Inferior parietal cortex (tissue), 1 donor: ENCODE data around the gene SERPINI2.
A peak's percentile ranks its signal among the peaks of the same experiment; 100 is the strongest.

Experiments
- DNase-seq: peaks from one replicate; pipeline ENCODE4 v3.0.0-alpha.2; 2016; ENCODE audit errors: extremely low spot score

Gene SERPINI2

DNA sequence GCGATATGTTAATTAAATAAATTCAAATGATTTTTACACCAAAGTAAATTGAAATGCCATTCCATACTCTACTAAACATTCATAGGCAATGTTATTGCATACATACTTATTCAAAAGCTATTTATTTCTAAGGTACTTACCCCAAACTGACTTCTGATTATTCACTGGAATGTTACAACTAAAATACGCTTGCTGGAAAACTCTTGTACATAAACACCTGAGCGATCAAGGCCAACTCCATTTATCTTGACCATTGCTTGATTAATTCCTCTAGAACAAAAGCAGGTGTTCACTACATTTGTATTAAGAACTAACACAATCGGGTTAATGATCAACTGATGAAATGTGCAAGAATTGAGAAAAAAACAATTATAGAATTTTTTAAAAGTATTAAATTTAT, at the start of gene SERPINI2:
Gene SERPINI2, minus strand, starts transcription at position 180 of the 400 bp plus-strand sequence. CDS start 2,208 bp downstream, outside the sequence.
- no peak for DNase-seq

GRCh38 chr3:167521006-167521355, 47.1 kb upstream of the SERPINI2 start:
- no peak for DNase-seq

DNA sequence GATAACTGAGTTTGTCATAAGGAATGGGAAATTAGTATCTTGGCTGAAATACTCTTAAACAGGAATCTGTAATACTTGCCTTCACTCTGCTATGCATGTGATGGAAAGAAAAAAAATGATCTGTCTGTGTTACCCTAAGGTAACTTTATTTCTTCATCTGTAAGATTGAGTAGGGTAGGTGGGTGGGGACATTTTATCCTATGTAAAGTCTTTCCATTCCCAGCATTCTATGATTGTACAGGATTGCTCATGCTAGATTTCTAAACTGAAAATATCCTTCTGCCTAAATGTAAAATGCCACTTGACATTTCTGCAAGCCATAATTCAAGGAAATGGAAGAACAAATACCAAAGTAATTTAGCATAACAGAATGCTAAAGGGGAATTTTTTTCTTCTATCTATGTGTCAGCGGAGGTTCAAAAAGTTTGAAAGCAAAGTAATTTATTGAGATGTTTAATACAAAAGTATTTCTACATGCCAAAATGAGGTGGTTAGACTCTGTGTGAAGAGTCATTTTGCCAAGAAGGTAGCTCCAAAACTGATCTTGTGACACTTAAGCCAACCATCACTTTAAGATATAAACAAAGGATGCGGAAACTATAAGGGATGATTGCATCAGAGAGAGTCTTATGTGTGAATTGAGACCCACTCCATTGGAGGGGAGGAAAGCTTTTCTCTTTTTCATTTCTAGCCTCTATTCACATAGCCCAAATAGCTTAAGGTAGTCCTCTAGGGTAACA, 46.6 kb upstream of the SERPINI2 start:
- no peak for DNase-seq

DNA sequence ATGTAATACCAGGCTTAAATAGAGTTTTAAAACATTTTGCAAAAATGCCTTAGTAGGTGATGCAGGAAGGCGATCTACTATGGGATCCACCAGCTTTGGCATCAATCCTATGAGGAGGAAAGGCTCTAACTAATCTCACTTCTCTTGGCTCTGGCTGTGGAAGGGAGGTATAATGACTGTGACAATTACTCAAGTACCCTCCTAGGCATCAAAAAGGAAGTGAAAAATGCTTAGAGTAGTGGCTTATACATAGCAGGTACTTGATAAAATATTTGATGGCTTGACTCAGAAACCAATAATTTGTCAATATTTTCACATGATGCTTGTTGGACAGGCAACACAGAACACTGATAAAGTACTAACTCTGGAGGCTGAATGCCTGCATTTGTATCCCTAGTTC, 34.1 kb upstream of the SERPINI2 start:
- DNase-seq: no peak

DNA sequence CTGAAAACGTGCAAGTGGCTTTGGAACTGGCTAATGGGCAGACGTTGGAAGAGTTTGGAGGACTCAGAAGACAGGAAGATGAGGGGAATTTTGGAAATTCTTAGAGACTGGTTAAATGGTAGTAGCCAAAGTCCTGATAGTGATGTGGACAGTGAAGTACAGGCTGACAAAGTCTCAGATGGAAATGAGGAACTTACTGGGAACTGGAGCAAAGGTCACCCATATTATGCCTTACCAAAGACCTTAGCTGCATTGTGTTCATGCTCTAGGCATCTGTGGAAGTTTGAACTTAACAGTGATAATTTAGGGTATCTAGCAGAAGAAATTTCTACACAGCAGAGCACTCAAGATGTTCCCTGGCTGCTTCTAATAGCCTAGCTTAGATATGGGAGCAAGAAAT, 28.6 kb upstream of the SERPINI2 start:
- DNase-seq: no peak

- DNase-seq: no peak
These were observed 28.1 kb upstream of the SERPINI2 start for GRCh38 chr3:167501941-167502340.

- DNase-seq: no peak
These were observed 24.1 kb upstream of the SERPINI2 start for GRCh38 chr3:167497903-167498302.

DNA sequence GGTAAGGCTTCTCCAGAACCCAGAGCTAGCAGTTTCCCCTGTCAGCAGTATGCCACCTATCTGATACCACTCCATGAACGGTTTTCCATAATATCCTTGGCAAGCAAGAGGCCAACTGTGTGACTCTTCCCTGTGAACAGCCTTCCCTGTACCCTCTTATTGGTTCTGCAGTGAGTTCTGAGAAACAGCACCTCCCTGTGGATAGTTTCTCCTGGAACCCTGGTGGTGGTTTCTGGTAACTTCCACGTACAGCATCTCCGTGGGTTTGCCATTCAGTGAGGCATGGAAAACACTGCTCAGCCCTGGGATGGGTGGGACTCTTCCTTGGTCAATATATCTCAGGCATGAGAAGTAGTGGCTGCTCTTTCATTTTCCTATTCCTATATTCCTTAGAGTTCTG, 19.4 kb upstream of the SERPINI2 start:
- DNase-seq: no peak

GRCh38 chr3:167491621-167492020, 17.8 kb upstream of the SERPINI2 start:
- DNase-seq: no peak

DNA sequence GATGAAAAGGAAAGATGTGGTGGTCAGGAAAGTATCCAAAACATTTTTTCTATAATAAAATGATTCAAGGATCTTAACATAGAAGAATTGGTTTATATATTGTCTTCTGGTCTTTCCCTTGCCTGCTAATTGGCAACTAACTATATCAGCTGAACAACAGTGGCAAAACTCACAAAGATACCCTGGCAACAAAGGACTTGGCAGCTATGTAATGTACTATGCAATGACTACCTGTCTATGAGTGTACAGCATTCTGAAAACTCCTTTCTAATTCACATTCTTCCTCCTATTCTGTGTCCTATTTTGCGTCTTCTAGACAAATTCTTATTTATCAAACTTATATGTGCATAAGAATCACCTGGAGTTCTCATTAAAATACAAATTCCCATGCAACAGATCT, 15.7 kb upstream of the SERPINI2 start:
- no peak for DNase-seq

DNA sequence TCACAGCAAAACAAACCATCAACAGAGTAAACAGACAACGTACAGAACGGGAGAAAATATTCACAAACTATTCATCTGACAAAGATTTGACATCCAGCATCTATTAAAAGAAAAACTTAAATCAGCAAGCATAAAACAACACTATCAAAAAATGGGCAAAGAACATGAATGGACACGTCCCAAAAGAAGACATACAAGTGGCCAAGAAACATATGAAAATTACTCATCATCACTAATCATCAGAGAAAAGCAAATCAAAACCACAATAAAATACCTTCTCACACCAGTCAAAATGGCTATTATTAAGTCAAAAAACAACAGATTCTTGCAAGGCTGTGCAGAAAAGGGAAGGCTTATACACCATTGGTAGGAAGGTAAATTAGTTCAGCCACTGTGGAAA, 13.7 kb upstream of the SERPINI2 start:
- no peak for DNase-seq

- DNase-seq: no peak
These were observed 10.7 kb upstream of the SERPINI2 start for GRCh38 chr3:167484551-167484950.

- DNase-seq: no peak
These were observed 10.1 kb upstream of the SERPINI2 start for GRCh38 chr3:167483708-167484475.

- DNase-seq: no peak
These were observed 7.3 kb upstream of the SERPINI2 start for GRCh38 chr3:167481164-167481563.

DNA sequence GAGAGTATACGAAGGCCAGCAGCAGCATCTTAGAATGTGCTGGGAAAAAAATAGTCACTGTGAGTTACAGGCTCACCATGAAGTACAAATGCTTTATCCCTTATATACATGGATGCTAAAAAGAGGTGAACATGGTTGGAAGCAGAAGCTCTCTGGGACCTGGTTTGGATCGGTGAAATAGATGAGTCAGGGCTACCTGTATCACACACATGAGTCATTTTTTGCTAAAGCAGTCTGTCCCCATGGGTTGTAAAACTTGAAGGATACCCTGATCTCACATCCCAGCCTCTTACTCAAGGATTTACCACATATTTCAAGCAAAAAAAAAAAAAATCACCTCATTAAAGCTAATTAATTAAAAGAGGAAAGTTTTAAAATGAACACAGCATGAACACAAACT, 6.9 kb upstream of the SERPINI2 start:
- DNase-seq: no peak

GRCh38 chr3:167469381-167469780, 4.5 kb downstream of the SERPINI2 start:
- DNase-seq: no peak

GRCh38 chr3:167467848-167468611, 5.8 kb downstream of the SERPINI2 start:
- no peak for DNase-seq

DNA sequence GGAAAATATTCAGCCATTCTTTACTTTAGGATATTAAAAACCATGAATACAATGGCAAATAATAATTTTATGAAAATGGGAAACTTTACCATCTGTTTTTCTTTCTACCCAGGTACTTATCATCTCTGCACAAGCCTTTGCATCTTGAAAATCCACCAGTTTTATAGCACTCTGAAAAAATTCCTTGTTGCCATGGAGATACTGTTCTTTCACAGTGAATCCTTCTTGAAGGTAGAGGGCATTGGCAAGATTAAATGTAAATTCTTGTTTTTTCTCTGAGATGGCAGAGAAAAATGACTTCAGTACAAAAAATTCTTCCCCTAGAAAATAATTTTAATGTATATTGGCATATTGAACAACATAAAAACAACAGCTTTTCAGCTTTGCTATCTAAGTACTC, 6.9 kb downstream of the SERPINI2 start:
- peak; percentile 61 for DNase-seq

GRCh38 chr3:167456157-167456799, 17.6 kb downstream of the SERPINI2 start:
- no peak for DNase-seq

- DNase-seq: no peak
These were observed 20.0 kb downstream of the SERPINI2 start for GRCh38 chr3:167453815-167454214.

DNA sequence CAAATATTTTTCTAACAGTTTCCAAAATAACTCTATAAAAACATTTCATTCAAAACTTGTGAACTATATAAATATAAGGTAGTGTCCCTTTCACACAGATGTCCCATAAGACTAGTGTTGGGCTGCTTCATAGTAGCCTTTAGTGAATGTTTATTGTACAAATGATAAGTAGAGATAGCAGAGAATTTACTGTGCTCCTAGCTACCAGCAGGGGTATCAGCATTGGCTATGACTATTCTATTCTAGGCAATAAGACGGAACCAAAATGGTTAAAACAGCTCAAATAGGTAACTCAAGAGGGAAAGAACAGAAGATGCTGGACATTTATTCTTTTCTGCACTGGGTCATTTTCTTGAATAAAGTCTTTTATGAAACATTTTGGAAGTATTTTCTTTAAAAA, 22.6 kb downstream of the SERPINI2 start:
- no peak for DNase-seq

GRCh38 chr3:167450675-167451074, 23.2 kb downstream of the SERPINI2 start:
- DNase-seq: no peak
